HG02943 (cell line): ENCODE results near the gene TBC1D3B.
"Not testable (repeated sequence)": the region's sequence is repeated elsewhere in the genome, so short reads cannot be mapped to it uniquely, and the experiment has no call there.

Source experiments
- ATAC-seq: cut with Tn5 transposase; IDR thresholded peaks from one replicate; pipeline ENCODE4 v1.9.1; 2021; ENCODE audit warnings: mild to moderate bottlenecking, low read depth, moderate library complexity; ENCODE audit not compliant: unreplicated experiment

TBC1D3B gene

GRCh38 chr17:36131931-36132330, 44.5 kb downstream of the TBC1D3B start:
- no peak for ATAC-seq

GRCh38 chr17:36131421-36131820, 45.0 kb downstream of the TBC1D3B start:
- ATAC-seq = no peak

- ATAC-seq = no peak
These were observed 46.1 kb downstream of the TBC1D3B start for GRCh38 chr17:36130346-36130745.

GRCh38 chr17:36129616-36130015, 46.8 kb downstream of the TBC1D3B start:
- no peak for ATAC-seq

- ATAC-seq = no peak
These were observed 47.9 kb downstream of the TBC1D3B start for GRCh38 chr17:36128411-36128978.

GRCh38 chr17:36127911-36128310, 48.5 kb downstream of the TBC1D3B start:
- ATAC-seq = no peak

- ATAC-seq = no peak
These were observed 49.1 kb downstream of the TBC1D3B start for GRCh38 chr17:36127199-36127893.

GRCh38 chr17:36124879-36125824, 51.3 kb downstream of the TBC1D3B start:
- no peak for ATAC-seq

GRCh38 chr17:36123431-36123830, 53.0 kb downstream of the TBC1D3B start:
- no peak for ATAC-seq

- not testable (repeated sequence) for ATAC-seq
These were observed 55.3 kb downstream of the TBC1D3B start for GRCh38 chr17:36121099-36121498.

GRCh38 chr17:36120221-36120620, 56.2 kb downstream of the TBC1D3B start:
- ATAC-seq = no peak

GRCh38 chr17:36118477-36119353, 57.7 kb downstream of the TBC1D3B start:
- no peak for ATAC-seq

GRCh38 chr17:36117505-36118382, 58.7 kb downstream of the TBC1D3B start:
- no peak for ATAC-seq
